ENCODE data around the gene ITGA7. TPM values are rescaled to one million over a fixed set of nuclear protein-coding genes. Genes with fewer than 3 reads are reported as not detected.

Gene ITGA7
- total RNA-seq, 1 experiment from 2014 or later, result 2.5 TPM

- Histone ChIP-seq H3K27me3 (ENCODE audit: control insufficient read depth, insufficient read depth, low read length) (peaks cover 8% of the 10 kb centered on the region; the same call in 1 of the 2 replicates), H3K27ac (ENCODE audit: low read length) (no peak overlapping the region), H3K36me3 (ENCODE audit: control insufficient read depth, insufficient read depth, low read length) (no peaks in the 10 kb centered on the region), H3K4me1 (ENCODE audit: control insufficient read depth, insufficient read depth, low read length) (no peaks in the 10 kb centered on the region), H3K4me3 (ENCODE audit: low read depth in 2 of 2, low read length in 2 of 2) (no peak overlapping the region), H3K9me3 (ENCODE audit: control insufficient read depth, insufficient read depth, low read depth, low read length) (no peaks in the 10 kb centered on the region)
- no peak for TF ChIP-seq TCF7L2 (IDR thresholded peaks at IDR 0.05; ENCODE audit: low read depth, low read length)
- TF ChIP-seq POLR2AphosphoS5 (IDR thresholded peaks at IDR 0.05; ENCODE audit: low read depth, low read length), result no peak
- no peak for TF ChIP-seq REST (IDR thresholded peaks at IDR 0.05; ENCODE audit: insufficient read depth in 1 of 2, low read depth in 2 of 2, low read length in 1 of 2)
- TF ChIP-seq SIN3A (IDR thresholded peaks at IDR 0.05; ENCODE audit: borderline replicate concordance, insufficient read depth, low read depth, low read length), result no peak
- no peak for TF ChIP-seq CTCF (IDR thresholded peaks at IDR 0.05)
- POLR2A ChIA-PET, result no interaction called here
- BruUV-seq (replicated peaks), result no TSS peak
- intact Hi-C loops (cut with micrococcal nuclease; ENCODE audit: unreplicated experiment) (no loop called here), in situ Hi-C loops (cut with HindIII; ENCODE audit: low pct_unique_long_range_greater_than_20kb, low sequenced_read_pairs) (no loop called here)
- CTCF ChIA-PET, result no interaction called here
- ATAC-seq (no peak), DNase-seq (ENCODE audit: low read depth, low spot score) (no peak)
Measured at GRCh38 chr12:55671746-55672145, 36.0 kb downstream of the ITGA7 start.

- CTCF ChIA-PET, result no interaction called here
- TF ChIP-seq POLR2AphosphoS5 (IDR thresholded peaks at IDR 0.05; ENCODE audit: low read depth, low read length) (no peak), CTCF (IDR thresholded peaks at IDR 0.05) (no peak), SIN3A (IDR thresholded peaks at IDR 0.05; ENCODE audit: borderline replicate concordance, insufficient read depth, low read depth, low read length) (no peak), TCF7L2 (IDR thresholded peaks at IDR 0.05; ENCODE audit: low read depth, low read length) (no peak), REST (IDR thresholded peaks at IDR 0.05; ENCODE audit: insufficient read depth in 1 of 2, low read depth in 2 of 2, low read length in 1 of 2) (no peak)
- Histone ChIP-seq H3K4me3 (ENCODE audit: low read depth in 2 of 2, low read length in 2 of 2) (no peak overlapping the region), H3K4me1 (ENCODE audit: control insufficient read depth, insufficient read depth, low read length) (no peaks in the 10 kb centered on the region), H3K9me3 (ENCODE audit: control insufficient read depth, insufficient read depth, low read depth, low read length) (no peaks in the 10 kb centered on the region), H3K36me3 (ENCODE audit: control insufficient read depth, insufficient read depth, low read length) (no peaks in the 10 kb centered on the region), H3K27me3 (ENCODE audit: control insufficient read depth, insufficient read depth, low read length) (0 out of 2 replicates have a peak, but pooled peaks cover 3% of the 10 kb centered on the region), H3K27ac (ENCODE audit: low read length) (no peak overlapping the region)
- in situ Hi-C loops (cut with HindIII; ENCODE audit: low pct_unique_long_range_greater_than_20kb, low sequenced_read_pairs) (no loop called here), intact Hi-C loops (cut with micrococcal nuclease; ENCODE audit: unreplicated experiment) (no loop called here)
- ATAC-seq (no peak), DNase-seq (ENCODE audit: low read depth, low spot score) (no peak)
- no TSS peak for BruUV-seq (replicated peaks)
- POLR2A ChIA-PET, result no interaction called here
Measured at GRCh38 chr12:55670276-55670675, 37.4 kb downstream of the ITGA7 start.

Data from Panc1 (cell line).